Amniotic epithelial cell (primary cell): Measurements from ENCODE around the gene VDAC1.
"Not testable (repeated sequence)": the region's sequence is repeated elsewhere in the genome, so short reads cannot be mapped to it uniquely, and the experiment has no call there.

Experiments used
- DNase-seq: peaks from one replicate; pipeline ENCODE4 v3.0.0-alpha.2; 2010; ENCODE audit warnings: low read depth

Gene VDAC1, protein sequence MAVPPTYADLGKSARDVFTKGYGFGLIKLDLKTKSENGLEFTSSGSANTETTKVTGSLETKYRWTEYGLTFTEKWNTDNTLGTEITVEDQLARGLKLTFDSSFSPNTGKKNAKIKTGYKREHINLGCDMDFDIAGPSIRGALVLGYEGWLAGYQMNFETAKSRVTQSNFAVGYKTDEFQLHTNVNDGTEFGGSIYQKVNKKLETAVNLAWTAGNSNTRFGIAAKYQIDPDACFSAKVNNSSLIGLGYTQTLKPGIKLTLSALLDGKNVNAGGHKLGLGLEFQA

DNA sequence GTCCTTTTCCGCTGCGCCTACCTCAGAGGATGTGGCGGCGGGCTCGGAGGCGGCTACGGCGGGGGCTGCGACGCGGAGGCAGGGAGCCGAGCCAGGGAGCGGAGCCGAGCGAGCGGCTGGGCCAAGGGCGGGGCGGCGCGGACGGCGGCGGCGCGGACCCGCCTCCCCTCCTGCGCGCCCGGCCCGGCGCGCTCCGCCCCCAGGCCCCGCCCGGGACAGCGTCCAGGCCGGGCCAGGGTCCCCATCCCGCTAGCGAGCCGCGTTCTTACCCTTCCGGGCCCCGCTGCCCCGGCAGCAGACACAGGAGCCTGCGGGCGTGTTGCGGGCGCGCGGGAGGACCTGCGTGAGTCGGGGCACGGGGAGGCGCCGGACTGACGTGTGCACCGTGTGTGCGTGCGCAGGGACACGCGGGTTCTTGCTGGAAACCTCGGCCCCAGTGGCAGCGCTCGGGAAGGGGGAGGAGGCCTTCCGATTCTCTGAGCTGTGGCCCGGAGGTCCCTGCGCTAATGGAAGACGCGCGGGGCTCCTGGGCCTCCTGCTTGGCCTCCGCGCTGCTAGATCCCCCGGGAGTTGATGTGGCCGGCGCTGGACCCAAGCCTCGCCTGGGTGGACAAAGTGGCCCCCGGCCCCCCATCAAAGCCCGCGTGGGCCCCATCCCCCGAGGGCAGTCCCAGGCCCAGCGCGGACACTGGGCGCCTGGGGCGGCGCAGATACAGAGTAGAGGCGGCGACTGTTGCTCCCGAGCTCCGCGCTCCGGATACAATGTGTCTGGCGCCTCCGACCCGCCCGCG lies at the start of gene VDAC1:
TSS of gene VDAC1 (minus strand) at position 350 of the 791 bp plus-strand sequence. CDS start 11,963 bp downstream, outside the sequence.
- peak; percentile 81 for DNase-seq

DNA sequence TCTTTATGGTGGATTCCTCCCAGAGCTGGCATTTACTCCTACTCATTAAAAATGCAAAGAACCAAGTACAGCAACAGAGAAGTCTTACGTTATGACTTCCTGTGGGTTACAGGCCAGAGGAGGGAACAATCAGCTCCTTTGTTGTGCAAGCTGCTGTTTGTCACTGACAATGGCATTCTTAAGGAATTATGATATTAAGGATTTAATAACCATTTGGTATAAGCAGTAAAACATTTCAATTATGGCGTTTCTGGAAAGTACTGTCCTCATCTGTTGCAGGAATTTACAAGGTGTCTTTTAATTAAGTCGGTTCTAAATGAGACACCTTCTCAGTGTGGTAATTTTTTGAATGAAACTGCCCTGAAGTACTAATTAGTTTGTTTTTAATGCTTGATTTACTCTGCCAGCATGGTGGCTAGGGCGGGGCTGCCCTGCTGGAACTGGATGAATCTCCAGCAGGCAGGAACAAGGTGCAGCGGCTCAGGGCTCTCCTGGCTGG lies 49.1 kb upstream of the VDAC1 start:
- DNase-seq = peak; percentile 21

DNA sequence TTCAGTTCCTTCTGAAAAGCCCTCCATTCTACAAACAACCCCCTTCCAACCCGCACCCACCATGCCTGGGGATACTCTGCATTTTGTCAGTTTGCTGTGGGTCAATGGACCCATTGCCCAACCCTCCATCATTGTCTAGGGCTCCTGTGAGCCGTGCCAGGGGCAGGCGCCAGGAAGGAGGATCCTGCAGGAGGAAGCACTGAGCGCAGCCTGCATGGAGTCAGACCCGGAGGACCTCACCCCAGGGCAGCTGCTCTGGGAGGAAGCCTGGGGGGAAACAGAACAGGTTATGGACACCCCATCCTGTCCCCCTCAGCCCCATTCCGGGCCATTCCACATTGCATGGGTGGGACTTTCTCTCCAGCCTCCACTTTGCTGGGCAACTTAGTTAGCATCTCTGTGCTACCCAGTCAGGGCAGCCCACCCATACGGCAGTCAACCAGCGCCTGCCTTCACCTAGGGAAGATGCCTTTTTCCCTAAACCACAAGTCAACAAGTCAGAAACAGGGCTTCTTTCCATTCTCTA lies 48.6 kb upstream of the VDAC1 start:
- no peak for DNase-seq

DNA sequence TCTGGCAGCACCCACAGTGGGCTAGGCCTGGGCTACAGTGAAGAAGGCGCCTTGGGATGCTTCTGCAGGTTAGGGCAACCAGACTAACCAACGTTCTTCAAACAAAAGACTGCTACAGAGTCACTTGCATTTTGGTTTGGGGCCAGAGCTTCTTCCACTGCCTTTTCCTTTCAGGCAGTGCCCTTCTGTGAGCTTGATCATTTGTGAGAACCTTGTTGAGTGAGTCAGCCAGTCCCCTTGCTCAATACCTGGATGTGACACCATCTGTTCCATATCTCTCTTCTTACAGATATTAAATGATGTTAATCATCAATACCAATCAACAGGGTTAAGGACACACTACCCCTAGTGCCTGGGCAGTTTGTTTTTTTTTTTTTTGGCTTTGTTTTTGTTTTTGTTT lies 46.5 kb upstream of the VDAC1 start:
- peak; percentile 18 for DNase-seq

DNA sequence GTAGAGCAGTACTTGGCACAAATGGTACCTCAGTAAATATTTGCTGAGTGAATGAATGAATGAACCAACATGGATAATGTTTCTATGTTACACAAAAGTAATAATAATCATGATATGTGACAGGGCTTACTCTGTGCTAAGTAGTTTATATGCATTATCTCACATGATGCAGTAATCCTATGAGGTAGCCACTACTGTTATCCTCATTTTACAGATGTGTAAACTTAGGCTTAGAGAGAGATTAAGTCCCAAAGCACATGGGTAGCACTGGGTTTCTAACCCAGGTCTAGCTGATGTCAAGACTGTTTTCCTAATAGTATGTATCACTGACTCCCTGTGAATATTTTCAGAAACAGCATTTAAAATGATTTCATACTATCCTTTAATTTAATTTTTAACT lies 44.1 kb upstream of the VDAC1 start:
- no peak for DNase-seq

DNA sequence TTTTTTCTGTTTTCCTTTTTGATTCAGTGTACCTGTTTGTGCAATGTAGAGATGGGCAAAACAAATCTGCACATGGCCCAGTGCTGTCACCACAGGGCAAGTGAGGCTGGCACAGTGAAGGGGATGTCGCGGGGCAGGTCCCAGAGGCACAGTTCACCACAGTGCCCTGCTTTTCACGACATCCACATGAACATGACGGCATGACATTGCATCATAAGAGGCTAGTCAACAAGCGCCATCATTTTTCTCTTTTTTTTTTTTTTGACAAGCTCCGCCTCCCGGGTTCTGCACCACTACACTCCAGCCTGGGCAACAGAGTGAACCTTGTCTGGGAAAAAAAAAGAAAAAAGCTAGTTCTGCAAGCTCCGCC lies 42.9 kb upstream of the VDAC1 start:
- no peak for DNase-seq

DNA sequence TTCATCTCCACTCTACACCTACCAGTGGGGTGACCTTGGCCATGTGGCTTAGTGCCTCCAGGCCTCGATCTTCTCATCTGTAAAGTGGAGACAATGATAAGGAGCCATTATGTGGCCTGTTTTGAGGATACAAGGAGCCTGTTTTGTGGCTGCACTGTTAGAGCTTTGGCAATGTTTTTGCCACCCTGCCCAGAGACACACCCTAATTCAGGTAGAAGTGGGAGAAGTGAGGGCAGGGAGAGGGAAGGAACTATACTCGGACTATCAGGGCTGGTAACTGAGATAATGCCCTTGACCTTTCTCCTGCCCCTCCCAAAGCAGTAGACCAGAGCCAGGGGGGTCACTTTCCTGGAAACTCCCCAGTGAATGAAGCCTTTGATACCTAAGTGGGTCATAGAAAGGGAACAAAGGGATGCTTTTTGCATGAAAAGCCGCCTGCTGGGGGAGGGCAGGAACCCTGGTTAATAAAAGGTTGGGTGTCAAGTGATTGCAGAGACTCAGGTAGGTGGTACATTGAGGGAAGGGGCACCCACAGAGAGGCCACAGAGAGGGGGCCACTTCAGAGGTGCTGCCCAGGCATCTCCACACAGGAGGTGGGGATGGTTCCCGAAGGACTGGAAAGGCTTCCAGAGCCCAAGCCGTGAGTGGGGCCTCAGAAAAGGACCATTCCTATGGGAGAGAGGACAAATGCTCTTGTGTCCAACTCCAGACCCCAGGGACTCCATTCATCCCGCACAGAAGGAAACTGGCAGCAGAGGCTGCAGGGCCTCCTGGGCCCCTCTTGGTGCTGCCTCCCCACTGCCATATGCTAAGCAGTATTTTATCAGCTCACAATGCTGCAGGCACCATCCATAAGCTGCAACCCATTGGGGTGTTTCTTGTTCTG lies 42.3 kb upstream of the VDAC1 start:
- no peak for DNase-seq

DNA sequence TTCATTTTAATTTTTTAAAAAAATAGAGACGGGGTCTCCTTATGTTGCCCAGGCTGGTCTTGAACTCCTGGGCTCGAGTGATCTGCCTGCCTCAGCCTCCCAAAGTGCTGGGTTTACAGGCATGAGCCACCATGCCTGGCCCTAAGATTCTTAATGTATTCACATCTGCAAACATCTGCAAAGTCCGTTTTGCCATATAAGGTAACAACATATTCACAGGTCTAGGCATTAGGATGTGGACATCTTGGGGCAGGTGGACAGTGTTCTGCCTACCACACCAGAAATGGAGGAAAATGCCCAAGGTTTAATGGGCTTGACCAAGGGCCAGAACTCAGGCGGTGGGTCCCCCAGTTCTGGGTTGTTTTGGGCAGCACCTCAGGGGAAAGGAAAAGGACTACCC lies 41.6 kb upstream of the VDAC1 start:
- no peak for DNase-seq

DNA sequence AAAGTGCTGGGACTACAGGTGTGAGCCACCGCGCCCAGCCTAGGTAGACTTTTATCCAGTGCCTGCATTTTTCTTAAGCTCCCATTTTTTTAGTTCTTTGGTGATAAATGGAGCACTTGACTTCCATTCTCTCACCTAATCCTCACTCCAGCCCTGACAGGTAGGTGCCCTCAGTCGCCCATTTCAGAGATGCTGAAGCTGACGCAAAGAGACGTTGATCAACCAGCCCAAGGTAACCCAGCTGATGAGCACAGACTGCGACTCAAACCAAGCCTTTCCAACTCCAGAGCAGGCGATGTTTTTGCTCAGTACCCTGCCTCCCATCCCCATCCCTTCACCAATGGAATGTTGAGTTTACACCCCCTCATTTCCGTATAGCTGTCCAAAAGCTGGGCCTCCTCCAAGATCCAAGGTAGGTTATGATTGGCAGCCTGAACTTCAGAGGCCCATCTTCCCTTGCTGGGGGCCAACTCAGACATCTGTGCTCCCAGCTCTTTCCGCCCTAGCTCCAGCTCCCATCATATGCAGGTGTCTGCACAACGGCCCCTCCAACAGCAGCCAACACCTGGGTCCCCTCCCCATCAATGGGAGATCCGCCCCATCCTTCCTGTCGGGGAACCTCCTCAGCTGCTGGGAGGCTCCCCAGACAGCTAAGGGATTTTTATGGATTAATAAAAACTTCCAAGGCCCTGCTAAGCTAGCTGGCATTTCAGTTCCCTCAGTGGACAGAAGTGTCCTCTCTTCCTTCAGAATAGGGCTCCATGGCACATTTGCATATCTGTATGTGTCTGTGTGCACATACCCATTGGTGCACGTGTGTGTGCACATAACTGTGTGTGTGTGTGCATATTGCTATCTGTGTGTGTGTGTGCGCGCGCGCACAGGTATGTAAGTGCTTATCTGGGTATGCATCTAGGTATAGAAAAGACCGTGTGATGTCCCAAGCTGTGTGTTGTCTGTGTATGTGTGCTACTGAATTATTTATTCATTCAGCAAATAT lies 39.3 kb upstream of the VDAC1 start:
- no peak for DNase-seq

DNA sequence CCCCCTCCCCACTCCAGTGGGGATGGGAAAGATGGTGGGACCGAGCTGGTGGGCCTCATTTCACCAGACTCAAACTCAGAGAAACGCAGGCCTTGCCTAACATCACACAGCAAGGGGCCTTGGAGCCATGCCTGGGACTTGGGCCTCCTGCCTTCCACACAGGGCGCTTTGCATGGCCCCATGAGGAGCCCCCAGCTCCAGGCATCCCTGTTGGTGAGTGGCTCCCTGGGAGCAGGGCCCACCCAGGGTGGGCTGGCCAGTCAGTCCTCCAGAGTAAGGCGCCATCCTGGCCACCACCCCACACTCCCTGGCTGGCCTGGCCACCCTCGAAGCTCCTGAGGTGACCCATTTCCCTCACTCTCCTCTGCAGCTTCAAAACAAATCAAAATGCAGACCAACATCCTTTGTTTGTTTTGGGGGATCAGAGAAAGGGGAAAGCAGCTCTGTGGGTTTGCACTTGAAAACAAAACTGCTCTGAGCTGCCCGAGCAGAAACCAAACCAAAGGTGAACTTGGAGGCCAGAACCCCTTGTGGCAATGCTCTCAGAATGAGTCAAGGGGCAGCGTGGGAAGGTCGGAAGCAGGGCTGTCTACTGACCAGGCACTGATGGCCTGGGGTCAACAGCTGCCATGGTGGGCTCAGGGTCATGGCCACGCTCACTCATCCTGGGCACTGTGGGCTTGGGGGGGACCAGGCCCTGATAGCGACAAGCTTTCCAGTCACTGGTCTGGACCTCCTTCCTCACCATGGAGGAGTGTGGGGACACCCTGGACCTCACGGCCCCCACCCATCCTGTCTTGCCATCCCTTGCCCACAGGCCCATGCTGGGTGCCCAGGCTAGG lies 37.0 kb upstream of the VDAC1 start:
- DNase-seq = no peak

DNA sequence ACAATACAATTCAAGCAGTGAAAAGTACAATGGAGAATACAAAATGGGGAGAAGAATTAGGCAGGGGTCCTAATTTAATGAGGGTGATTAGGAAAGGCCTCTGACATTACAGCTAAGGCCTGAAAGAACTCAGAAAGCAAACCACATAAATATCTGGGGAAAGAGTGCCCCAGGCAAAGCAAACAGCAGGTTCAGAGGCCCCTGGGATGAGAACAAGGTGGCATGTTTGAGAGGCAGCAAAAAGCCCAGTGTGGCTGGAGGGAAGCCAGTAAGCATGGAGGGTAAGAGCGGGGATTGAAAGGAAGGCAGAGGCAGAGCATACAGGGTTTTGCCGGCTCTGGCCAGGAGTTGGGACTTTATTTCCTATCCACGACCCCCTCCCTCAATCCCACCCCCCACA lies 33.4 kb upstream of the VDAC1 start:
- no peak for DNase-seq

DNA sequence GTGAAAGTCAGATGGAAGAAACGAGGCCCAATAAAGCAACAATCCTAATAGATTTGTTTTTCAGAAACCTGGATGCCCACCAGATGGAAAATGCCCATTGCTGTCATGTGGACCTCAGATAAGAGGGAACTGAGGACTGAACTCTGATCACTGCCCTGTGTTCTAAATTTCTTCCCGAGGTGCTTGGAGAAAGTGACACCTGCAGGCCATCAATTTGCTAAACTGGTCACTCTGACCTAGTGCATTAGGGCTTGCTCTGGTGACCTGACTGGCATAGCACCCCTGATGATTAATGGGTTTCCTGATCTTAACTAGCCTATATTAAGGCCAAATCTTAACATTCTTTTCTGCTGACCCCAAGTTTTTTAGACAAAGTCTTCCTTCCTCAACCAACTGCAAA lies 32.4 kb upstream of the VDAC1 start:
- DNase-seq = no peak

DNA sequence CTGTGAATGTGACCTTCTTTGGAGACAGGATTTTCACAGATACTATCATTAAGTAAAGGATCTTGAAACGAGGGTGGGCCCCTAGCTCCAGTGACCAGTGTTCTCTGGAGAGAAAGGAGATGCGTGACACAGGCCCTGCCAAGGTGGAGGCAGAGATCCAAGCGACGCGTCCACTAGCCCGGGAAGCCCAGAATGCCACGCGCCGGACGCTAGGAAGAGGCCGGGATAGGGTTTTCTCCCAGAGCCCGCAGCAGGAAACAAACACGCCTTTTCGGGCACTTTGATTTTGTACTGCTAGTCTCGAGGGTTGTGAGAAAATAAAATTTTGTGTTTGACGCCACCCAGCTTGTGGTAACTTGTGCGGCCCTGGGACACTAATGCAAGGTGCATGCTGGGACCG lies 29.6 kb upstream of the VDAC1 start:
- DNase-seq = no peak

DNA sequence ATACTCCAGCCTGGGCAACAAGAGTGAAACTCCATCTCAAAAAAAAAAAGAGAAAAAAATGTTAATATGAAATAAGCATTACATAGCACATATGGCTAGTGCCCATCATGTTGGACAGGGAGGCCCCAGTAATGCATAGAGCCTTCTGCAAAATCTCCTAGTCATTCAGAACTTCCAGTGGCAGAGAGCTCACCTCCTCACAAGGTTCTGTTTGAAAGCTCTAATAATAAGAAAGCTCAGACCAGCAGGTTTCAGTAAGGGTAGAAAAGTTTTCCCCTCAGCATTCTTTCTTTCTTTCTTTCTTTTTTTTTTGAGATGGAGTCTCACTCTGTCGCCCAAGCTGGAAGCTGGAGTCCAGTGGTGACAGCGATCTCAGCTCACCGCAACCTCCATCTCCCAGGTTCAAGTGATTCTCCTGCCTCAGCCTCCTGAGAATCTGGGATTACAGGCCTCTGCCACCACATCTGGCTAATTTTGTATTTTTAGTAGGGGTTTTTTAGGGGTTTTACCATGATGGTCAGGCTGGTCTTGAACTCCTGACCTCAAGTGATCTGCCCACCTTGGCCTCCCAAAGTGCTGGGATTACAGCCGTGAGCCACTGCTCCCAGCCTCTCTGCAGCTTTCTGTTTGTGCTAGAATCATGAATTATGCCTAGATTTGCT lies 25.7 kb upstream of the VDAC1 start:
- not testable (repeated sequence) for DNase-seq

DNA sequence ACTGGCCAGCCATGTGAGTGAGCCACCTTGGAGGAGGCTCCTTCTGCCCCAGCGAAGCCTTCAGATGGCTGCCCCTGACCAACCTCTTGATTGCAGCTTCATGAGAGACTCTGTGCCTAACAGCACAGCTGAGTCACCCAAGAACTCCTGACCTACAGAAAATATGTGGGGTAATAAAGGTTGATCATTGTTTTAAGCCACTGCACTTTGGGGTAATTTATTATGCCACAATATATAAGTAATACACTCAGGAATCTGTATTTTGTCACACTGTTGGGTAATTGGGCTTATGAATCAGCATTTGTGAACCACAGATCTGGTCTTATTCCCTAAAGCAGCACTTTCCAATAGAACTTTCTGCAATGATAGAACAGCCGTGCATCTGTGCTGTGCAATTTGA lies 24.4 kb upstream of the VDAC1 start:
- peak; percentile 99 for DNase-seq

DNA sequence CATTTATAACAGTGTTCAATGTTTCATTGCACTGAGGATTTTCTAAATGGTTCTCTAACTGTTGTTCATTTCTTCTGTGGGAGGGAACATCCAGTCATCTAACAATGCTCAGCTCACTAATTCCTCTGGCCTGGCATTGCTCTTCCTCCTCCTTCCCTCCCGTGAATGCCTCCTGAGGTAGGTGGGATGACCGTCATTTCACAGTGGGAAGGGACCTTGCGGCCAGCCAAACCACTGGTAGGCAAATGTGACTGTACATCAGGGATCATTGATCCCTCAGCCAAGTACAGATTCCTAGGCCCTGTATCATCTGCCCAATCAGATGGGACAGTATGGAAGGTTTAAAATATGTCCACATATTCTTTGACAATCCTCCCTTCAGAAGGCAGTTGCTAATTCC lies 23.7 kb upstream of the VDAC1 start:
- DNase-seq = peak; percentile 31

DNA sequence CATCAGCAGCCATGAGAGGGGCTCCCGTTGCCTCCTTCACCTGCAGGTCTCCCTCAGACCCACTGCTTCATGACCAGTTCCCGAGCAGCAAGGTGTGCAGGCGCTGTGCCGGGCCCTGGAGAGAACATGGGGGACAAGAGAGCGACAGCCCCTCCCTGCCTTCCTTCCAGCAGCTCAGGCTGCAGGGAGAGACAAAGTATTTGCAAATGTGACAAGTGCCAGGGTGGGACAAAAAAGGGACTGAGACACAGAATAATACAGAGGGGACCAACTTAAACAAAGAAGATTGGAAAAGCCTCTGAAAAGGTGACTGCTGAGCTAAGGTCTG lies 22.5 kb upstream of the VDAC1 start:
- DNase-seq = no peak

DNA sequence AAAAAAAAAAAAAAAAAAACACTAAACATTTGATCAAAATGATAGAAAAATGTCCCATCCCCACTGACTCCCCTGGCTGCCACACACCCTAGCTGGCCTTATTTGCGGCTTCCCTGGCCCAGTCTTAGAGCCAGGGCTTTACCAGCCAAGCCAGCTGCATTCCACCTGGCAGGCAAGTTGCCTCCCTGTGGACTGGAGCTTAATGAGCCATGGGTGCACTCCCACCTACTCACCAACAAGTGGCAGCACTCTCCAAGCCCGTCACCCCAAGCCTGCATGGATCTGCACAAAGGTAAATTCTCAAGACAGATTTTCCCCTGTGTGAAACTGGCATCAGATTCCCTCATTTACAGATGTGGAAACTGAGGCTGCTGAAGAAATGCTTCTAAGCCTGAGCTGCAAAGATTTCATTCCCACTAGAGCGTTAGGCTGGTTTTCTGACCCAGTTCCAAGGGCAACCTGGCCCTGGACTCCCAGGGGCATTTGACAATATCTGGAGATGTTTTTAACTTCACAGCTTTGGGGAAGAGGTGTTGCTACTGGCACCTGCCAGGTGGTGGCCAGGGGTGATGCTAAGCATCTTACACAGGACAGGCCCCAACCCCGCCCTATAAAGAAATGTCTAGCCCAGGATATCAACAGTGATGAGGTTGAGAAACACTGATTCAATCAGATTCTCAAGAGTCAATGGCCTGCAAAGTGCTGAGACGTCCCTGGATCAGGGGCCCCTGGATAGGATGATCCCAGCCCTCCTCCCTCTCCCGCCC lies 21.9 kb upstream of the VDAC1 start:
- peak; percentile 77 for DNase-seq

DNA sequence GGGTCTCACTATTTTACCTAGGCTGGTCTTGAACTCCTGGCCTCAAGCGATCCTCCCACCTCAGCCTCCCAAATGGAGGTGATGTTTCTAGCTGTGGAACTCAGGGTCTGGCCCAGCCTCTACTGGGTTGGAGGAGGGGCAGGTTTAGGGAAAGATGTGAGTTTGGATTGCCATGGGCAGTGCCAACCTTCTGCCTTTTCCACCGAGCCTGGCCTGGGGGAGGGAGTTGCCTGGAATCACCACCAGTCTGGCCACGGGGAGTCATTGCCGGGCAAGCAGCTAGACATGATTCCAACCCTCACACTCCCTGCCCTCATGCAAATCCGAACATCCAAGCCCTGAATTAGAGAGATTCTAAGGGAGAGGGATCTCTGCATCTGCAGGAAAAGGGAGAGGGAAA lies 21.0 kb upstream of the VDAC1 start:
- no peak for DNase-seq
